IPS-18c (cell line): ENCODE results near the gene CTBS.
"Not testable (repeated sequence)": the region's sequence is repeated elsewhere in the genome, so short reads cannot be mapped to it uniquely, and the experiment has no call there.

ENCODE experiments used
- H3K4me3 ChIP-seq: 2 replicates; pipeline ENCODE4 v1.7.0; 2013; ENCODE audit warnings: low read depth, mild to moderate bottlenecking, low read length, moderate library complexity; ENCODE audit not compliant: insufficient read depth
- H3K9me3 ChIP-seq: one replicate; pipeline ENCODE4 v1.6.1; 2013; ENCODE audit warnings: mild to moderate bottlenecking, low read length, moderate library complexity; ENCODE audit not compliant: control insufficient read depth, insufficient read depth

The CTBS gene

DNA sequence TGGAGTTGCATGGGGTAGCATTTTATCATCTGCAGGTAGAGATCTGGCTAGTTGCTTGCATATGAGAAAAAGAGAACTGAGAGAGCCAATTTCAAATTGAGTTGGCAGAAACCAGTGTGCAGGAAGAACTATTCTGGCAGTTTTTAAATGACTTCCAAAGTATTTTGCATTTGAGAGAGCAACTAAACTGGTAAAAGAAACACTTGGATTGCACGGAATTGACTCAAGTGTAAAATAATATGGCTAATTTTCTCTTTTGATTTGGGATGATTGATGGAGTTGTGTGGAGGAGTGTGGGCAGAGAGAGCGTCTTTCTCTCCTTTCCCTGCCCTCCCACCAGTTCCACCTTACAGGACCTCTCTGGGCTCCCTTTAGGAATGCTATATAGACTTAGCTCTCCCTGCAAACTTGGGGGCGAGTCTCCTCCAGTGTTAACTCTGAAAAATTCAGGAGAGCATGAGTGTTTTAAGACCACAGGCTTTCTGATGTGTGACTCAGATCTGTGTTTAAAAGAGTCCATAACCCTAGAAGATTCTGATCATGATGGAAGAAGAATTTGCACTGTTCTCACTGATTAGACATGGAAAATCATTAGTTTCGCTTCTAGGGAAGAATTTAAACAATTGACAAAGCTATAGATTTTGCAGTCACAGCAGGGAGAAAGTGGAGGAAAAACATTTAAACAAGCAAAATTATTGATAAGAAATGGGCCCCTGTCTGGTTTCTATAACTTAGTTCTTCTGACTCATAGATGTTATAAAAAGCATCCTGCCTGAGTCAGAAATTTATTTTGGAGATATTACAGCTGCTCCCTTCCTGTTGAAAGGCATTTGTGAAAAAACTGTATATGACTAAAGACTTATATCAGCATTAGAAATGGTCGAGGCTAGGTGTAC lies 24.9 kb upstream of the CTBS start:
- no peak overlapping the region for H3K4me3 ChIP-seq
- H3K9me3 ChIP-seq = peaks cover 2% of the 10 kb centered on the region

DNA sequence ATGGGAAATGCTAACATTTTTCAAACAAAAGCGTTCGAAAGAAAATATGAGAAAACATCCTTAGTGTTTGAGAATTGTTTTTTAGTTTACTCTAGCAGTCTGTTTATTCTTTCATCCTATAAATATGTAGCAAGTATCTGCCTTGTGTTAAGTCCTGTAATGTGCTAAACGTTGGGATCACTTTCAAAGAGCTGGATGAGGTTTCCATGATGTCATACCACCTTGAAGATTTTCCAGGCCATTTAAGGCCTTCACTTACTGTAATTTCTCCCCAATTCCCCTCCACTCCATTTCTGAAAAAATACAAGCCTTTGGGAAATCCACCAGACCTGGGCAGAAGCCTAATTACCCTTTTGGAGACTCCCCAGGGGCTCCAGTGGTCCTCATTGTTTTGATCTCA lies 24.2 kb upstream of the CTBS start:
- H3K9me3 ChIP-seq = peaks cover 2% of the 10 kb centered on the region
- H3K4me3 ChIP-seq = no peak overlapping the region

DNA sequence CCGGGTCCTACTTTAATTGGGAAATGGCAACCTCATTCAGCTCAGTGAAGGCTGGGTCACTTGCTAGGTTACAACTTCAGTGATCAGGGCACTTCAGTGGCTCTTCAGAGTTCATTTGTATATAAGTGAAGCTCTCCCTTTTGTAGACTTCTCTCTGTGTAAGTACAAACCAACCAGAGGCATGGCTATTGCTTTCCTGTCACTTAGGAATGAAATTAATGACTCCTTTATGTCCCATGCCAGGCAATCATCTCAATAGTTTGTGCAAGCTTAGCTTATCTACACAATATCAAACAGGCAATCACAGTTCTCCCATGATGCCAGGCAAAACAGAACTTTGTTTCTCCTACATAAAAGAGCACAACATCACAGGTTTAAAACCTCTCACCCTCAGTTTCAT lies 22.8 kb upstream of the CTBS start:
- H3K4me3 ChIP-seq = no peak overlapping the region
- H3K9me3 ChIP-seq = peaks cover 2% of the 10 kb centered on the region

DNA sequence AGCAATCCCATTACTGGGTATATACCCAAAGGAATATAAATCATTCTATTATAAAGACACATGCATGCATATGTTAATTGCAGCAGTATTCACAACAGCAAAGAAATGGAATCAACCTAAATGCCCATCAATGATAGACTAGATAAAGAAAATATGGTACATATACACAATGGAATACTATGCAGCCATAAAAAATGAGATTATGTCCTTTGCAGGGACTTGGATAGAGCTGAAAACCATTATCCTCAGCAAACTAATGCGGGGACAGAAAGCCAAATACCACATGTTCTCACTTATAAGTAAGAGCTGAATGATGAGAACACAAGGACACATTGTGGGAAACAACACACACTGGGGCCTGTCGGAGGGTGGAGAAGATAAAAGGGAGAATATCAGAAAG lies 20.7 kb upstream of the CTBS start:
- H3K9me3 ChIP-seq, H3K4me3 ChIP-seq: not testable (repeated sequence)

DNA sequence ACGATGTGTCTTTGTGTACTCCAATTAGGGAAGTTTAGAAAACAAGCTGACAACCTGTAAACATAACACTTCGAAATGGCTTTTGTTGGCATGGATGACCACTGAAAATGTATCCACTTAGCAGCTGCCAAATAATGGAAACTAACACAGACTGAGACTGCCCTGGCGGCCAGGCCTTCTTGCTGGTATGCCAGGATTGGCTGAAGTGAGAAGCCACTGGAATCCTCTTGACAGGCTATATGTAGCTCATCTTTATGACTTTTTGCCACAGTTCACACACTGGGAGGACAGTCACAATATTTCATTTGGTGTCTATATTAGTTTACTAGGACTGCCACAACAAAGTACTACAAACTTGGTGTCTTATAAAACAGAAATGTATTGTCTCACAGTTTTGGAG lies 12.9 kb upstream of the CTBS start:
- no peaks in the 10 kb centered on the region for H3K9me3 ChIP-seq
- H3K4me3 ChIP-seq = no peak overlapping the region

DNA sequence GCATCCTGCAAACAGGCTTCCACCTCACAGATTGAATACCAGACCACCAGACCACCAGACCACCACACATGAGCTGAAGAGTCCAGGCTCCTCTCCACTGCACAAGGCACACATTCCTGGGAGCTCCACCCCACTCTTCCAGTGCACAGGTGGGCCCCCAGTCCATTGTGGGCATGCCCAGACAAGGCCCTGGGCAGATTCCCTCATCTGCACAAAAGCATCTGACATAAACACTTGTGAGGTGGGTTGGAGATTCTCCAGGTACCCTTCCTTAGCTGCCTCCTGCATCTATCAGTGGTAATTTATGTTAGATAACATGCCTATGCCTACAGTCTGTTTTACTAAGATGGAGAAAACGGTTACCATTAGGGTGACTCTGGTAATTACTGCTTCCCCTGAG lies 11.6 kb upstream of the CTBS start:
- Histone ChIP-seq H3K4me3 (no peak overlapping the region), H3K9me3 (no peaks in the 10 kb centered on the region)

DNA sequence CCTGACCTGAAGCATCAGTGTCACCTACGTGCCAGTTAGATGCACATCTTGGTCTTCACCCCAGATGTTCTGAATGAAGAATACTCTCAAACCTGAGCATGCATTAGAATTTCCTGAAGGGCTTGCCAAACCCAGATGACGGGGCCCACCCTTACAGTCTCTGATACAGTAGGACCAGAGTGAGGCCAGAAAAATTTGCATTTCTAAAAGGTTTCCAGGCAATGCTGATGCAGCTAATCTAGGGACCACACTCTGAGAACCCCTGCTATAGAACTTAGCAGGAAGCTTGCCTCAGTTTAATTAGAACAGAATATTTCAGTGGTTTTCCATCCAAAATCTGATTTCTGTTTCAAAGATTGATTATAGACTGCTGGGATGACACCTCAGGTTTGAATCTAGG lies 9.9 kb upstream of the CTBS start:
- Histone ChIP-seq H3K9me3 (no peaks in the 10 kb centered on the region), H3K4me3 (no peak overlapping the region)

DNA sequence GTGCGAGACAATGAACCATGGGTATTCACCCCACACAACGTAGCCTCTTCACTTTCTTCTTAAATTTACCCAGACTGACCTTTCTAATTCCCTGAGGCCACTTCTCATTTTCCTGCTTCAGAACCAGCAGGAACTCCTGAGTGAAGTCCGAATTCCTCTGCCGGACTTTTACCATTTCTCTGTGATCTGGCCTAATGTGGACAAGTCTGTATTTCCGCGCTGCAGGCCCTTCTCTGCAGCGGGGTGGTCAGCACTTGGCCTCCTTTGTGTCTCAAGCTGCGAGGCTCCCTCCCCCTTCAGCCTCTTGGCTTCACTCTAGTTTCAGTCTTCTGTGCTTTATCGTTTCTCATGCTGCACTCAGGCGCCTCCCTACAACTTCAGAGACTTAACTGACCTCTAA lies 9.4 kb upstream of the CTBS start:
- Histone ChIP-seq H3K9me3 (no peaks in the 10 kb centered on the region), H3K4me3 (no peak overlapping the region)

DNA sequence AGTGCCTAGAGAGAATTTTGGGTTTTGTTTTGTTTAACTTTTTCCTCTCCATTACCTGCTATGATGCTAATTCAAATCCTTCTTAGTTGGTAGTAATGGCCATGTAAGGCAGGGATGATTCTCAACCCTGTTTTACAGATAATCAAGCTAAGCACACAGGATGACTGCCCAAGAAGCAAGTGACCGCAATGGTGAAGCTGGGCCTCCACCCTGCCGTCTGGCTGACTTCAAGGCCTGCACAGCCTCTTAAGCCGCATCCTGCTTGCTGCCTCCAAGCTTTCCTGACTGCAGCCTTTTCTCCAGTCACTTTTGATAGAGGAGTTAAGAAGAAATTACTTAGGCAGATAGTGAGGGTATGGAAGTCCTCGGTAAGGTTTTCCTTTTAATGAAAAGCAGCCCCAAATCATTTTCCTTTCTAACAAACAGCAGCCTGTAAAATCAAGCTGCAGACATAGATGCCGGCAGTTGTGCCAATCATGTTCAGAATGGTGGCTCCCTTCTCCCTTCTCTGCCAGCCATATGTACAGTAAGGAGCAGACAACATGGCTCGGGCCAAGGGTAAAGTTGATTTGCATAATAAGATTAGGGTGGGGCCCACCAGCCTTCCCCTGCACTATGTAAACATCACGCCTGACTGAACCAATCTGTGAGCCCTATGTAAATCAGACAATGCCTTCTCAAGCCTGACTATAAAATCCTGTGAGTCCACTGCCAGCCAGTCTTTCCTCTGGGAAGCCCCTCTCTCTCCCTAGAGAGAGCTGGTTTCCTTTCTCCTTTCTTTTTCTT lies 8.8 kb upstream of the CTBS start:
- no peak overlapping the region for H3K4me3 ChIP-seq
- no peaks in the 10 kb centered on the region for H3K9me3 ChIP-seq

DNA sequence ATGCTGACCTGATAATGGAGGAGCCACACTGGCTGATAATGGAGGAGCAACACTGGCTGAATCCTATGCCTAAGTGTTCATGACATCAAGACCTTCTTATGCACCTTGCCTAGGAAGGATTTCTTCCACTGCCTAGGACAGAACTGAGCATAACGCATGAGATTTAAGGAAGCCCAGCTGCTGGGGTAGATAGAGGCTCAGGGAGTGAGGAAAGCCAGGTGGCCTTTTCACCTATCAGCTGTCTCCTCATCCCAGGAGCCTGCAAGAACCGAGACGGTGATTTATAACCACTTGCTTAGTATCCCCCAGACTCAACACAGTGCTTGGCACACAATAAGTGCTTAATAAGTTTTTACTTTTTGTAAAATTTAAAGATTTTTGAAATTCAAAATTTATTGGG lies 7.4 kb upstream of the CTBS start:
- Histone ChIP-seq H3K9me3 (no peaks in the 10 kb centered on the region), H3K4me3 (no peak overlapping the region)

DNA sequence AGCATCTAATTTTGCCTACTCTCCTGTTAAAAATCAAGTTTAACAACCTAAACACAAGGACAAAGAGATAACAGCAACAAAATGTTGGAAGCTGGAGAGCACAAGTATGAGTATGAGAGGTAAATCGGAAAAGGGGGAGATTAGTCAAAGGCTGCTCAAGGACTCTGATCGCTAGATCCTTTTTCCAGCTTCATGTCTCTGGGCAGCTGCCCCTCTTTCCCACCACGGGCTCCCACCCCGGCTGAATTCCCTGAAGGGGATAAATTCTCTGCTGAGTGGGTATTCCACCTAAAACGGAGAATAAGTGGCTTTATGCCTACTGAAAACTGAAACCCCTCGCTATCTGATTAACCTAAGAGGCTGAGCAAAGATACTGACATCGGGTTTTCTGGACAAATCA lies 696 bp upstream of the CTBS start:
- H3K9me3 ChIP-seq = no peaks in the 10 kb centered on the region
- peak overlapping the region; percentile 38; the same call in 1 of the 2 replicates for H3K4me3 ChIP-seq

DNA sequence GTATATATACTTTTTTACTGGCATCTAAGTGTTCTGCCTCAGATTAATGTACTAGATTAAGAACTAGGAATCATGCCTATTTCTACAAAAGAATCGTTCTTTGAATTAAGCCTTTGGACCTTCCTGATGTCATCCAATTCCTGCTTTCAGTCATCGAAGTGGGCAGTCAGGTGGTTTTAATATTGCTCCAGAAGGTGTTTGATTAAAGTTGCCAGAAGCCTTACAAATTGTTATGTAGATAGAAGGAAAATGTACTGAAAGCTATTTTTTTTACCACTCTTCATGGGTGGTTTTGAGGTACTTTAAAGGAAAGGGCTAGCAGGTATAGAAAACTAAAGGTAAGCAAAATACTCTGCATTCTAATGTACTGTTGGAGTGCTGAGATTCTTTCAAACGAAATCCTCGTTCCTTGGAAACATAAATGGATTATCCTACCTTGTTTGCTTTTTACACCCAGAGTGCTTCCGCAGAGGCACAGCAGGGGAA lies 716 bp downstream of the CTBS start:
- peak overlapping the region; percentile 72; the same call in 1 of the 2 replicates for H3K4me3 ChIP-seq
- H3K9me3 ChIP-seq = no peaks in the 10 kb centered on the region

DNA sequence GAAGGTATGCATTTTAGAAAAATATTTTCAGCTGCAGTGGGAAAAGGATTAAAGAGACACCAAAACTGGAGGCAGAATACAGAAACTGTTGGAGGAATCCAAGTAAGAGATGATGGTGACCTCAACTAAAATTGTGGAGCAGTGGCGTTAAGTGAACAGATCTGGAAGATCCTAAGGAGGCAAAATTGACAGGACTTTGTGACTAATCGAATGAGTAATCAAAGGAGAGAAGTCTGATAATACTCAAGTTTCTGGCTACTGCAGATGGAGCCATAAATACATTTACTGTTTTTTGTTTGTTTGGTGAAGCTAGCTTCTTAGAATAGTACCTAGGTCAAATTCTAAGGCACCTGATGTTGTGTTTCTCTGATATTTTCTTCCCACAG lies 3.1 kb downstream of the CTBS start:
- no peak overlapping the region for H3K4me3 ChIP-seq
- H3K9me3 ChIP-seq = no peaks in the 10 kb centered on the region

DNA sequence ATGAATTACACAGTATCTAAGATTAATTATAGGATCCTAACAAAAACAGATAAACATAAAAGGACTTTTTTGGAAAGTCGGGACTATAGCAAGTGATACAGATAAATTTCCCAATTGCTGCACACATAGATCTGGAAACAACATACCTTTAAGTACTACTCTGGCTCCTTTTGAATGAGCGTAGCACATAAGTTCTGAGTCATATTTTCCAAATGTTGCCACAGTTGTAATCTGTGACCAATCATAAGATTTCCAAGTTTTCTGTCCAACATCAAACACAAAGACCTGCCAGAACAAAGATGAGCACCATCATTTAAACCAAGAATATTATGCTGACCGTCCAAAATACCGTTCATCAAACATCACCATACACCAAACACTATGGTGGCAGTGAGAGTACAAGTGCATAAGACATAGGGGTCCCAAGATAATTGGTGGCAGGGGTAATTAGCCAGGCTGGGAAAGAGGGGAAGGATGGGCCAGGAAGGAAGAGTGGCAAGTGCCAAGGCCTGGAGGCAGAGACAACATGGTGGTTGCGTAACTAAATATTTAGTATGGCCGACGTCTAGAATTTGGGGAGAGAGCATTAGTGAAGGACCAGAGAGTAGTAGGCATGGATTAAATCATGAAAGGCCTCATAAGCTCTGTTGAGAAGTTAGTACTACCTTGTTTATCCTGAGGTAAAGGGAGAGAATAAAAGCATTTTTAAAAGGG lies 3.6 kb downstream of the CTBS start:
- H3K9me3 ChIP-seq = no peaks in the 10 kb centered on the region
- H3K4me3 ChIP-seq = no peak overlapping the region

DNA sequence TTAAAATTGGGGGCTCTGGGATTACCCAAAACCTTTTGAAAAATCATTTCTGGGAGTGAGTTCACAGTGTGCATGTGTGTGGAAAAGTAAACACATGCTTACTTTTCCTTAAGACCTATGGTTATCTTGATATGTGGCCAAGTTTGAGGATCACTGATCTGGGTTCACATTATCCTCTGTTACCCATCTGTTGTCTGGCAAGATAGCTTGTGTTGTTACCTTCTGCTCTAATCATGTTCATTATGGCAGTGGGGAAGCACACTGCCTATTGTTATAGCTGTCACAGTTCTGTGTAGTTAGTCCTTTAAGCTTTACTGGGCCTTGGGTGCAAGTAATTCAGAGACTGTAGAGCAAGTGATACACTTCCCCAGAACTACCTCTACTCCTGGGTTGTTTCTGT lies 5.0 kb downstream of the CTBS start:
- Histone ChIP-seq H3K4me3 (no peak overlapping the region), H3K9me3 (no peaks in the 10 kb centered on the region)

DNA sequence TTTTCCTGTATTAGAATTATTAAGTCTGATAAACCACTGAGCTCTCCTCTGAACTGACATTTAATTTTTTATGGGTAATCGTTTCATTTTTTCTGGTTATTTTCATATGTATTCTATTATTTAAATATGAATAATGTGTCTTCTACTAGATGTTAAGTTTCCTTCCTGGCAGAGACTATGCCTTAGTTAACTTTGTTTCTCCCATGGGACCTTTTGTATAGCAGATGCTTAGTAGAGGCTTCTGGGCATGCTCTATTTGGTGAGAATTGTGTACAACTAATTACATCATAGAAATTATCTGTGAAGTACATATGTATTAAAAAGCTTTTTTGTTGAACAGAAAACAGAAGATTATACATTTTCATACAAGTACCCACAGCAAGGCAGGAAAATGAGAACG lies 23.4 kb downstream of the CTBS start:
- Histone ChIP-seq H3K4me3 (no peak overlapping the region), H3K9me3 (no peaks in the 10 kb centered on the region)

DNA sequence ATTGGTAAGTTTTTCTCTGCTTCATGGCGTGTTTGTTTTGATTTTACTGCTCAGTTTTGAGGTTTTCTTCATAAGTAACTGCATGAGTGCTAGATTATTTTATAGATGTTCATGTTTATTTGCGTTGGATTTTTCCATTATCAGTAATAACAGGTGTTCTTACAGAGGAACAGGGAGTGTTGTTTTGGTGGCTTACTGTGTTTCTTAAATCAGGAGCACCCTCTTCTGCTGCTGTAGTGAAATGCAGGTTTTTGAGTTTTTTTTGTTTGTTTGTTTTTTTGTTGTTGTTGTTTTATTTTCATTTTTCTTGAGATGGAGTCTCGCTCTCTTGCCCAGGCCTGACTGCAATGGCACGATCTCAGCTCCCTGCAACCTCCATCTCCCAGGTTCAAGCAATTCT lies 32.6 kb downstream of the CTBS start:
- Histone ChIP-seq H3K9me3 (no peaks in the 10 kb centered on the region), H3K4me3 (no peak overlapping the region)

DNA sequence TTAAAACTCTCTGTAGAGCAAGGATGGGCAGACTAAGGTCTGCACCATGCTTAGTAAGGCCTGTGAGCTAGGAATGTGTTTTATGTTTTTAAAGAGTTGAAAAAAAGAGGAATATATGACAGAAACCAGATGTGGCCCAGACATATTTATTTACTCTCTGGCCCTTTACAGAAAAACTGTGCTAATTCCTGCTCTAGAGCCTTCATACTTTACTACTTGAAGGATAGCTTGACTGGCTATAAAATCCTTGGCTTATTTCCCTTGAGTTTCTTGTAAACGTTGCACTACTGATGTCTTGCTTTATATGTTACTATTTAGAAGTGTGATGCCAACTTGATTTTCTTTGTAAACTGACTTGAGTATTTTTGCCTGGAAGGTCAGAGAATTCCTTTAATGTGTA lies 33.5 kb downstream of the CTBS start:
- Histone ChIP-seq H3K9me3 (no peaks in the 10 kb centered on the region), H3K4me3 (no peak overlapping the region)
